ENCODE results near the gene MBP.

The MBP gene

DNA sequence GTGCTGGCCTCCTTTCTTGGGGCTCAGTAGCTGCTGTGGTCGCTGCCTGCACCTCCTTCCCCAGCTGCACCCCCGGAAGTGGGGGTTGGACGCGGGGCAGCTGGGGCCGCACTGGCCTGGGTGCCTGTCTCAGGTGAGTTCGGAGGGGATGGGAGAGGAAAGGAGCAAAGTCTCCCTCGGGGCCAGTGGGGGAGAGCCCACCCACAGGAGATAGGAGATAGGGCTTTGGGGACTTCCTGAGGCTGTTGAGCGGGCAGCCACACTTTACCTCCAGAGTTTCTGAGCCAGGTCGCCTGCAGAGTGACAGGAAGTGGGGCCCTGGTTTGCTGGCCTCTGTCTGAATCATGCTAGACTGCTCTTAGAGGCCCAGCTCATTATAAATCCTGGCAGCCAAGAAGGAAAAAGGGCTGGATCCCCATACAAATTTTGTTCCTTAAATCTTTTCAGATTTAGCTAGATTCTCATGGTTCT lies 8.1 kb downstream of the MBP start:
- TF ChIP-seq TAF1 (IDR thresholded peaks at IDR 0.05; ENCODE audit: borderline replicate concordance, insufficient read depth, low read length) (no peak), SIN3A (IDR thresholded peaks at IDR 0.05; ENCODE audit: borderline replicate concordance, insufficient read depth, low read length) (no peak), FOXP2 (optimal IDR thresholded peaks at IDR 0.05; ENCODE audit: borderline replicate concordance, extremely low read depth, extremely low read length, insufficient read depth) (no peak), POLR2AphosphoS5 (IDR thresholded peaks at IDR 0.05; ENCODE audit: low read depth, low read length) (no peak)
- TF ChIP-seq, protein P1, sequence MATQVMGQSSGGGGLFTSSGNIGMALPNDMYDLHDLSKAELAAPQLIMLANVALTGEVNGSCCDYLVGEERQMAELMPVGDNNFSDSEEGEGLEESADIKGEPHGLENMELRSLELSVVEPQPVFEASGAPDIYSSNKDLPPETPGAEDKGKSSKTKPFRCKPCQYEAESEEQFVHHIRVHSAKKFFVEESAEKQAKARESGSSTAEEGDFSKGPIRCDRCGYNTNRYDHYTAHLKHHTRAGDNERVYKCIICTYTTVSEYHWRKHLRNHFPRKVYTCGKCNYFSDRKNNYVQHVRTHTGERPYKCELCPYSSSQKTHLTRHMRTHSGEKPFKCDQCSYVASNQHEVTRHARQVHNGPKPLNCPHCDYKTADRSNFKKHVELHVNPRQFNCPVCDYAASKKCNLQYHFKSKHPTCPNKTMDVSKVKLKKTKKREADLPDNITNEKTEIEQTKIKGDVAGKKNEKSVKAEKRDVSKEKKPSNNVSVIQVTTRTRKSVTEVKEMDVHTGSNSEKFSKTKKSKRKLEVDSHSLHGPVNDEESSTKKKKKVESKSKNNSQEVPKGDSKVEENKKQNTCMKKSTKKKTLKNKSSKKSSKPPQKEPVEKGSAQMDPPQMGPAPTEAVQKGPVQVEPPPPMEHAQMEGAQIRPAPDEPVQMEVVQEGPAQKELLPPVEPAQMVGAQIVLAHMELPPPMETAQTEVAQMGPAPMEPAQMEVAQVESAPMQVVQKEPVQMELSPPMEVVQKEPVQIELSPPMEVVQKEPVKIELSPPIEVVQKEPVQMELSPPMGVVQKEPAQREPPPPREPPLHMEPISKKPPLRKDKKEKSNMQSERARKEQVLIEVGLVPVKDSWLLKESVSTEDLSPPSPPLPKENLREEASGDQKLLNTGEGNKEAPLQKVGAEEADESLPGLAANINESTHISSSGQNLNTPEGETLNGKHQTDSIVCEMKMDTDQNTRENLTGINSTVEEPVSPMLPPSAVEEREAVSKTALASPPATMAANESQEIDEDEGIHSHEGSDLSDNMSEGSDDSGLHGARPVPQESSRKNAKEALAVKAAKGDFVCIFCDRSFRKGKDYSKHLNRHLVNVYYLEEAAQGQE (IDR thresholded peaks at IDR 0.05; ENCODE audit: insufficient read depth in 1 of 2, low read depth in 2 of 2, low read length in 2 of 2), result no peak

DNA sequence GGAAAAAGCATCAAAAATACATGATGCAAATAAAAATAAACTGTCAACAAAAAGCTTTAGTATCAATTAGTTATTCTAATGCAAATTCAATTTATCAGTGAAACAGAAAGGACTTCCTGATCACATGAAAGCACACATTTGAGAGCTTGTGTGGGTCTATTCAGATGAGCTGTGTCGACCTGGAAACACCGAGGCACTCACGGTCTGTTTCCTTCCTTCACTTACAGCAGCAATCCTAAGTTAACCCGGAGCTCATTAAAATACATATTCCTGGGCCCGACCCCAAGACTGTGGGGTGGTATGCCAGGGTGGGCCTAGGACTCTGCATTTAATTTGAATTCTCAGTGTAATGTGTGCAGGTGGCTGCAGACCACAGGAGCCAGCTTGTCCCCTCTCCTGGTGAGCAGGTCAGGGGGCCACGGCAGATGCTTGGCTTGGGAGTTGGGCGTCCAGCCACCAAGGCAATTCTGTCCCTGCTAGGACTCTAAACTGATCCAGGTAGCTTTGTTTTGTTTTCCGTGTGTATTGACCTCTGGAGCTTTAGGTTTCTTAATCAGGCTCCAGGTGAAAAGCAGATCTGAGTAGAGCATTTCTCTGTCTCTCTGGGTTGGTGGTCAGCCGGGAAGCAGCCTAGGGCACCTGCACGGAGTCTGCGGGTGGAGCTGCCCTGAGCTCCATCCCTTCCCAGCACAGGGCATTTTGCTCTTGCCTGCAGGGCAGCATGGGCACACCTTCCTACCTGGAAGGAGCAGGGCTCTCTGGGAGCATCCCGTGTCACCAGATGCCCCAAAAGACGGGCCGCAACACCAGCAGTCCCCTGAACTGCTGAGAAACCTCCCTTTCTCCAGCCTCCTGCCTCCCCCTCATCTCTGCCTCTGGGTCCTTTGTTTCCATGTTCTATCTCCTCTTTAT lies 9.0 kb downstream of the MBP start:
- no peak for TF ChIP-seq FOXP2 (optimal IDR thresholded peaks at IDR 0.05; ENCODE audit: borderline replicate concordance, extremely low read depth, extremely low read length, insufficient read depth)
- TF ChIP-seq, protein P1 (IDR thresholded peaks at IDR 0.05; ENCODE audit: insufficient read depth in 1 of 2, low read depth in 2 of 2, low read length in 2 of 2), result no peak
- no peak for TF ChIP-seq TAF1 (IDR thresholded peaks at IDR 0.05; ENCODE audit: borderline replicate concordance, insufficient read depth, low read length)
- TF ChIP-seq SIN3A (IDR thresholded peaks at IDR 0.05; ENCODE audit: borderline replicate concordance, insufficient read depth, low read length), result no peak
- TF ChIP-seq POLR2AphosphoS5 (IDR thresholded peaks at IDR 0.05; ENCODE audit: low read depth, low read length), result no peak

DNA sequence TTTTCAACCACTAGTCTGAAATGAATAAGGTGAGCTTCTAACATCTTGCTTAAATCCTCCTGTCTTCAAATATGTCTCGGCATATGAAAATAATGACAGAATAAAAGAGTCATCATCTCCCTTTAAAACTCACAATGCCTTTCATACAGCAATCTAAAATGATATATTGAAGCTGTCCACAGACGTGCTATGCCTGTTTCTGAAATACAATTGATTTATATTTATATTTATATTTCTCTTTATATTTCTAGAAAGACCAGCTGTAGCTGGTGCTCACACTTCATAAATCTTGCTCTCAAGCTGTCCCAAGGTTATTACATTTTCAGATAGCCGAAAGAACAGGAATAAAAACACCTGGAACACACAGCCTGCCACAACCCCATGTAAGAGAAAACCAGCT lies 11.1 kb downstream of the MBP start:
- TF ChIP-seq SIN3A (IDR thresholded peaks at IDR 0.05; ENCODE audit: borderline replicate concordance, insufficient read depth, low read length) (no peak), TAF1 (IDR thresholded peaks at IDR 0.05; ENCODE audit: borderline replicate concordance, insufficient read depth, low read length) (no peak), FOXP2 (optimal IDR thresholded peaks at IDR 0.05; ENCODE audit: borderline replicate concordance, extremely low read depth, extremely low read length, insufficient read depth) (no peak), POLR2AphosphoS5 (IDR thresholded peaks at IDR 0.05; ENCODE audit: low read depth, low read length) (no peak)
- TF ChIP-seq, protein P1 (IDR thresholded peaks at IDR 0.05; ENCODE audit: insufficient read depth in 1 of 2, low read depth in 2 of 2, low read length in 2 of 2), result no peak

- TF ChIP-seq, protein P1 (IDR thresholded peaks at IDR 0.05; ENCODE audit: insufficient read depth in 1 of 2, low read depth in 2 of 2, low read length in 2 of 2), result no peak
- TF ChIP-seq FOXP2 (optimal IDR thresholded peaks at IDR 0.05; ENCODE audit: borderline replicate concordance, extremely low read depth, extremely low read length, insufficient read depth) (no peak), POLR2AphosphoS5 (IDR thresholded peaks at IDR 0.05; ENCODE audit: low read depth, low read length) (no peak), SIN3A (IDR thresholded peaks at IDR 0.05; ENCODE audit: borderline replicate concordance, insufficient read depth, low read length) (no peak), TAF1 (IDR thresholded peaks at IDR 0.05; ENCODE audit: borderline replicate concordance, insufficient read depth, low read length) (no peak)
These were observed 12.6 kb downstream of the MBP start for GRCh38 chr18:77119851-77120491.

Data from PFSK-1 (cell line).